NCI-H2081 treated with DMSO at 0.1 percent for 48 hours (cell line): ENCODE results near the gene ZNF217.
"Not testable (repeated sequence)": the region's sequence is repeated elsewhere in the genome, so short reads cannot be mapped to it uniquely, and the experiment has no call there.

Experiments
- DNase-seq: peaks from one replicate; lab custom pipeline; 2025; lab: John Stamatoyannopoulos, UW

Gene ZNF217

GRCh38 chr20:53565254-53565653 lies 28.4 kb downstream of the ZNF217 start:
- DNase-seq = no peak

- DNase-seq = not testable (repeated sequence)
These were observed 31.4 kb downstream of the ZNF217 start for GRCh38 chr20:53562104-53562764.

DNA sequence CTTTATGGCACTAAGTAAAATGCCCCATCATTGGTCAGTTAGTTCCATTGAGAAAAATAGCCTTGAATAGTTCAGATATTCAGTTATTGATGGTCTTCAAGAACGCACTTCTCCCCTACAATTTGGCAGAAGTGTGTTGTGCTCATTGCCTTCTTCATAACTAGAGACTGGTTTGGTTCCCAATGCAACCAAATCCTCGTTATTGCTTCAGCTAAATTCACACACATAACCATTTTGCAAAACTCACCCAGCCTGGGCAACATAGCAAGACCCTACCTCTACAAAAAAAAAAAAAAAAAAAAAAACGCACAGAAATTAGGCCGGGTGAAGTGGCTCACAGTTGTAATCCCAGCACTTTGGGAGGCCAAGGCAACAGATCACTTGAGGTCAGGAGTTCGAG lies 32.1 kb downstream of the ZNF217 start:
- no peak for DNase-seq

- no peak for DNase-seq
These were observed 33.8 kb downstream of the ZNF217 start for GRCh38 chr20:53559816-53560215.

GRCh38 chr20:53557130-53557529 lies 36.5 kb downstream of the ZNF217 start:
- DNase-seq = no peak

DNA sequence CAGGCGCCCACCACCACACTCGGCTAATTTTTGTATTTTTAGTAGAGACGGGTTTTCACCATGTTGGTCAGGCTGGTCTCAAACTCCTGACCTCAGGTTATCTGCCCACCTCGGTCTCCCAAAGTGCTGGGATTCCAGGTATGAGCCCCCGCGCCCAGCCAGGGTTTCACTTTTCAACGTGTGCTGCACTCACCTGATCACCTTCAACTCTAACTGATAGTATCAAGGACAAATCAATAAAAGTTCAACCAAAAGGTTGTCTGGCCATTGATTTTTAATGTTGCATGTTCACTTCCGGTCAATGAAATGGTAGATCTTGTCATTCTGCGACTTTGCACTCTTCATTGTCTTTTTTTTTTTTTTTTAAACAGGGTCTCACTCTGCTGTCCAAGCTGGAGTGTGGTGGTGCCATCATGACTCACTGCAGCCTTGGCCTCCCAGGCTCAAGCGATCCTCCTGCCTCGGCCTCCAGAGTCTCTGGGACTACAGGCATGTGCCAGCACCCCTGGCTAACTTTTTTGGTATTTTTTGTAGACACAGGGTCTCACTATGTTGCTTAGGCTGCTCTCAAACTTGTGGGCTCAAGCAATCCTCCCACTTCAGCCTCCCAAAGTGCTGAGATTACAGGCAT lies 37.3 kb downstream of the ZNF217 start:
- DNase-seq = no peak

DNA sequence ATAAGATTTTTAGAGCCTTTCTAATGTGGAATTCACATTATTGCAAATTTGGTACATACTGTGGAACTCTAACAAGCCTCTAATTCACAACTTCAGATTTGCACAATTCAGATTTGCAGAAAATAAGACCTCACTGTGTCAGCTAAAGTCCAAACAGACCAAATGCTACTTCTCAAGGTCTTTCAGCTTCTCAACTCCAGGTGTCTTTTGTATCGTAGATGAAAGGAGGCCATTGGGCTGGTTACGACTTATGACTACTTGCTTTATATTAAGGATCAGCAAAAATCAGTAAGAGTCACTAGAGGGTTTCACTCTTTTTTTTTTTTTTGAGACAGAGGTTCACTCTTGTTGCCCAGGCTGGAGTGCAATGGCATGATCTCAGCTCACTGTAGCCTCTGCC lies 37.8 kb downstream of the ZNF217 start:
- no peak for DNase-seq

DNA sequence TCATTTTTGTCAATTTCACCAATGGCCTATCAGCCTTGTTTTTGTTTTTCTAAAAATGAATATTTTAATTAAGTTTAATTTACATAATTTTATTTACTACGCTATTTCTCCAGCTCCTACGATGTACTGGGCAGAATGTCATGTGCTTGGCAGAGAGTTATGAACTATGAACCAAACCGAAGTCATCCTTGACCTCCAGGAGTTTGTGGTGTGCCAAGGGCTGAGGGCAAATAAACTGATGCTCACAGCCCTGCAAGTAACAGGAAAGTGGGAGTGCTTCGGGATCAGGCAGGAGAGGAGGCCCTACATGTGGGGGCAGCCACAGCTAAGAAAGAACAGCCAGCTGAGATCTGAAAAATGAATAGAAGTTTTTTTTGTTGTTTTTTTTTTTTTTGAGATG lies 38.6 kb downstream of the ZNF217 start:
- no peak for DNase-seq

DNA sequence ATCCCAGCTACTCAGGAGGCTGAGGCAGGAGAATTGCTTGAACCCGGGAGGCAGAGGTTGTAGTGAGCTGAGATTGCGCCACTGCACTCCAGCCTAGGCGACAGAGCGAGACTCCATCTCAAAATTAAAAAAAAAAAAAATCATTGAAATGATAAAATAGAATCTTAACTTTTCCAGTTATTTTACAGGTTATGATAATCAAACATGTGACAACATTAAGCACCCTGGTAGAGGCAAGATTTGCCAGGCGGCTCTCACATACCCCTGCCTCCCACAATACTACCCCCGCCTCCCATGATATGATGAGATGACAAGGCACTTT lies 41.1 kb downstream of the ZNF217 start:
- not testable (repeated sequence) for DNase-seq

DNA sequence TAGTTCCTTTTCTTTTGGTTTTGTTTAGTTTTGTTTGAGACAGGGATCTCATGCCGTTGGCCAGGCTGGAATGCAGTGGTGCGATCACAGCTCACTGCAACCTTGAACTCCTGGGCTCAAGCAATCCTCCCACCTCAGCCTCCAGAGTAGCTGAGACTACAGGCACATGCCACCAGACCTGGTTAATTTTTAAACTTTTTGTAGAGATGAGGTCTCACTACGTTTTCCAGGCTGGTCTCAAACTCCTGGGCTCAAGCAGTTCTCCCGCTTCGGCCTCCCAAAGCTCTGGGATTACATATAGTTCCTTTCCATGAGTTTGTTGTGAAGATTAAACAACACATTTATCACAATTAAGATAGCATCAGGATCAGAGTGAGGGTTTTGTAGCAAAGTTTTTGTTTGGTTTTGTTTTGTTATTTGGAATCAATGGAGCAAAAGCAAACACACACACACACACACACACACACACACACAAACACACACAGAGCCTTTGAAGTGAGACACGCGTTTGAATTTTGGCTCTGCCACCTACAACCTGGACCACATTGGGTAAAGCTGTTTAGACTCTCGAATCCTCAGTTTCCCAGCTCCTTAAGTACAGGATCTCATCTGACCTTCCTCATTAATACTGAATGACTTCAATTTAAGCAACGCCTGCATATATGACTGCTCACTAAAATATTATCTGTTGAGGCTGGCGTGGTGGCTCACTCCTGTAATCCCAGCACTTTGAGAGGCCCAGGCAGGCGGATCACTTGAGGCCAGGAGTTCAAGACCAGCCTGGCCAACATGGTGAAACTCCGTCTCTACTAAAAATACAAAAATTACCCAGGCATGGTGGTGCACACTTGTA lies 41.7 kb downstream of the ZNF217 start:
- not testable (repeated sequence) for DNase-seq

DNA sequence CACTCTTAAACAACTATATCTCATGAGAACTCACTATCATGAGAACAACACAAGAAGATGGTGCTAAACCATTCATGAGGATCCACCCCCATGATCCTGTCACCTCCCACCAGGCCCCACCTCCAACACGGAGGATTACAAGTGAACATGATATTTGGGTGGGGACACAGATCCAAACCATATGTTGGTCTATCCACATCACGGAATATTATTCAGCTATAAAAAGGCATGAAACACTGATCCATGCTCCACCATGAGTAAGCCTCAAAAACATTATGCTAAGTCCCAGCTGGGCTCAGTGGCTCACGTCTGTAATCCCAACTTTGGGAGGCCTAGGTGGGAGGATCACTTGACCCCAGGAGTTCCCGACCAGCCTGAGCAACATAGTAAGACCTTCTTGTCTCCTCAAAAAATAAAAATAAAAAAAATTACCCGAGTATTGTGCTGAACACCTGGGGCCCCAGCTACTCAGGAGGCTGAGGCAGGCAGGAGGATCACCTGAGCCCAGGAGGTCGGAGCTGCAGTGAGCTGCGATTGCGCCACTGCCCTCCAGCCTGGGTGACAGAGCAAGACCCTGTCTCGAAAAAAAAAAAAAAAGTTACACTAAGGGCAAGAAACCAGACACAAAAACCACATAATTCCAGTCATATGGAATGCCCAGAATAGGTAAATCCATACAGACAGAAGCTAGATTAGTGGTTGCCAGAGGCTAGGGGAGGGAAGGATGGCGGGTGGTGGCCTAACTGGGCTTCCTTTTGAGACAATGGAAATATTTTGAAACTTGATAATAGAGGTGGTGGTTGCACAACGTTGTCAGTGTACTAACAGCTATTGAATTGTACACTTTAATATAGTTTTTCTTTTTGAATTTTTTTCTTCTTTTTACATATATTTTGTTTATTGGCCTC lies 43.1 kb downstream of the ZNF217 start:
- DNase-seq = no peak

DNA sequence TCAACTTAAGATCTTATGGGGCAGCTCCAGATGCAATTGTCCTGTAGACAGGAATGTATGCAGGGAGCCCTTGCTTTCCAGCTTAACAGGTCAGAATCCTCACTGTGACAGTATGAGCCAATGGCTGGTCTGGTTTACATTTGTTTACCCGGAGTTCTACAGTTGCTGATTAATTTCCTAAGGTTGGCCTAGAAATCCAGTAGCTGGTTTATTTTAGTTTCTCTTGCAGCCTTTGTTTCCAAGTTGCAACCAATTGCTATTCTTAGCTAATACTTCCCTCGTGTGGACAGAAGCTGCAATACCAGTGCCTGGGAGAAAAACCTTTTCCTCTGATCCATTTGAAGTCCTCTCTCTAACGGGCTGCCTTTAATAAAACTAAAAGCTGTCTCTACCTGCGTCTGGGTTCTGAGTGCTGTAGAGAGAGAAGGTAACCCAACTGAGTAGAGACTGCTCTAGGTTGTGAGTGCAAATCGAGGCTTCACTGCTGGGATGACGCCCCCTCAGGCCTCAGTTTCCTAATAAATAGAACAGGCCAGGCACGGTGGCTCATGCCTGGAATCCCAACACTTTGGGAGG lies 45.9 kb downstream of the ZNF217 start:
- DNase-seq = no peak

DNA sequence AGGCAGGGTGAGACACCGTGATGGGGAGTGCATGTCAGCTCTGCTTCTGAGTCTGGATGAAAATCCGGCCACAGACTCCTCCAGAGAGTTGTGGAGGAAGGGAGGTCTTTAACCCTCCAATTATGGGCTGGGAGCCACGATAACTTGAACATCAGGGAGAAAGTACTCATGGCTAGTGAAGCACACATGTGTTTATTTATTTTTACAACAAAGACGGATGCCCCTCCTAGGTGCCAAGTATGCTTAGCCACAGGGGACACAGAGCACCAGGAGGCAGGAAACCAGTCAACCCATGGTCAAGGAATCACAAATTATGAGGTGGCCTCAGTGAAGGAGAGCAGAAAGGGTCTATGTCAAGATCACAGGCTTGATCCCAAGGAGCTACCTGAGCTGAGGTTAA lies 54.1 kb downstream of the ZNF217 start:
- DNase-seq = no peak

DNA sequence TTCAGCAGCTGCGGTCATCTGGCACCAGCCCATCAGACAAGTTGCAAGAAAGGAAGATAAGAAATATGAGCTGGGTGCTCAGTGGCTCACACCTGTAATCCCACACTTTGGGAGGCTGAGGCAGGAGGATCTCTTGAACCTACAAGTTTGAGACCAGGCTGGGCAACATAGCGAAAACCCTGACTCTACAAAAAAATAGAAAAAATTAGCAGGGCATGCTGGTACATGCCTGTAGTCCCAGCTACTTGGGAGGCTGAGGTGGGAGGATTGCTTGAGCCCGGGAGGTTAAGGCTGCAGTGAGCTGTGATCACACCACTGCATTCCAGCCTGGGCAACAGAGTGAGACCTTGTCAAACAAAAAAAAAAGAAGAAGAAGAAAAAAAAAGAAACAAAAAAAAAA lies 57.3 kb downstream of the ZNF217 start:
- not testable (repeated sequence) for DNase-seq

DNA sequence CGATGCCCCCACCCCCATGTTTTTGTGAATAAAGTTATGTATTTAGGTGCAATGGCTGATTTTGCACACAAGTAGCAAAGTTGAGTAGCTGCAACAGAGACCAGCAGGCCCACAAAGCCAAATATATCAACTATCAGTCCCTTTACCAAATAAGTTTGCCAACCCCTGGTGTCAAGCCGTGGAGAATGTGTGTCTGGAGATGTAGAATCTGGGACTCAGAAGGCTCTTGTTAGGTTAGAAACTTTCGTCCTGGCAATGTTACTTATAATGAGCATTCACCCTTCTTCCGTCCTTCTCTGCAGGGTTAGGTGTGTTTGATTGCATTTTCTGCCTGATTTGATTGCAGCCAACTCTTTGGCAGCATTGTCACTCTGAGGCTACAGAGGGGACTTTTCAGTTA lies 57.8 kb downstream of the ZNF217 start:
- DNase-seq = no peak

DNA sequence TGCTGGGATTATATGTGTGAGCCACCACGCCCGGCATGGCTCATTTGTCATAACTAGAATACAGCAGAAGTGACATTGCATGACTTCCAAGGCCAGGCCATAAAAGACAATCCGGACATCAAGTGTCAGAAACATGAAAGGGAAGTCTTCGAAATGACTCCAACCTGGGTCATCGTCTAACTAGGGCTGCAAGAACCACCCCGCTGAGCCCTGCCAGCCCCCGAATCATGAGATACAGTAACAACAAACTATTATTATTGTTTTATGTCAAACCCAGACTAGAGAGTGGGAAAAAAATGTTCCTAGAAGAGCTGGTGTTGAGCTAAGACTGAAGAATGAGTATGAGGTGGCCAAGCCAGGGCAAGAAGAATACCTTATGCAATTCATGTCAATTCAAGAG lies 59.6 kb downstream of the ZNF217 start:
- no peak for DNase-seq

DNA sequence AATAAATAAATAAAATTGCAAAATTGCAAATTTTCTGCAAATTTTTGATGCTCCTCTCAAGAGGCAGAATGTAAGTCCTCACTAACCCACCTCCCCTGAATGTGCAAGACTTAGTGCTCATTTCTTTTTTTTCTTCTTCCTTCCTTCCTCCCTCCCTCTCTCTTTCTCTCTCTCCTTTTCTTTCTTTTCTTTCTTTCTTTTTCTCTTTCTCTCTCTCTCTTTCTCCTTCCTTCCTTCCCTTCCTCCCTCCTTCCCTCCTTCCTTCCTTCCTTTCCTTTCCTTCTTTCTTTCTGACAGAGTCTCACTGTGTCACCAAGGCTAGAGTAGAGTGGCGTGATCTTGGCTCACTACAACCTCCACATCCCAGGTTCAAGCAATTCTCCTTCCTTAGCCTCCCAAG lies 60.1 kb downstream of the ZNF217 start:
- DNase-seq = no peak

GRCh38 chr20:53532654-53533312 lies 60.9 kb downstream of the ZNF217 start:
- DNase-seq = not testable (repeated sequence)

DNA sequence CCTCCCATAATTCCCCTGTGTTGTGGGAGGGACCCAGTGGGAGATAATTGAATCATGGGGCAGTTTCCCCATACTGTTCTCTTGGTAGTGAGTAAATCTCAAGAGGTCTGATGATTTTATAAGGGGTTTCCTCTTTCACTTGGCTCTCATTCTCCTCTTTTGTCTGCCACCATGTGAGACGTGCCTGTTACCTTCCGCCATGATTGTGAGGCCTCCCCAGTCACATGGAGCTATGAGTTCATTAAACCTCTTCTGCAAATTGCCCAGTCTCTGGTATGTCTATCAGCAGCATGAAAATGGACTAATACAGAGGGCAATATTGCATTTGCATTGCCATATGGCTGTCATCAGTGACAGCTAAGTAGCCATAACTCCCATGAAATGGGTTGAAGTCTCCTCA lies 63.2 kb downstream of the ZNF217 start:
- no peak for DNase-seq

DNA sequence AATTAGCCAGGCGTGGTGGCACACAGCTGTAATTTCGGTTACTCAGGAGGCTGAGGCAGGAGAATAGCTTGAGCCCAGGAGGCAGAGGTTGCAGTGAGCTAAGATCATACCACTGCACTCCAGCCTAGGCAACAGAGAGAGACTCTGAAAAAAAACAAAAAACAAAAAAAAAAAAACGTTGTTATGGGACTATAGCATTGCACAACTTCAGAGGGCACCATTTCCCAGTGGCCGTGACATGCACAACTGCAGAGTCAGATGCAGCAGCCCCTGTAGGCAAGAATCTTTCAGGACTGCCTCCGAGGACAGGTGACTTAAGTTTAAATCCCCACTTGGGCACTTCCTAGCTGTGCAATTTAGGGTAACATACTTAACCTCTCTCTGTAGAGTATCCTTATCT lies 64.0 kb downstream of the ZNF217 start:
- no peak for DNase-seq

DNA sequence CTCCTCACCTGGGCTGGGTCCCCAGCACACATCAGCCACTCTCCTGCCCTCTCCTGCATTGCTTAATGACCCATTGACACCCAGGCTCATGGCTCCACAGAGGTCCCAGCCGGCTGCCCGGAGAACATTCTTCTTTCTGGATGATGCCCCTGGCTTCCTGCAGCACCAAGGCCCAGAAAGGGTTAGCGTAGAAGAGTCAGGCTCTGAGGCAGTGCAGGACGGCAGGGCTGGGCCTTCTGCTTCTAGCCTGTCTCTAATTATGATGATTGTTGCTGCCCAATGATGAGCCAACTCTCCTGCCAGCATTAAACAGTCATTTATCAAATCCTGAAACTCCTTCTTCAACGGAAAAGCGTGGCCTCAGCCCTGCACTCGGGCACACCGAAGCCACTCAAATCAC lies 66.4 kb downstream of the ZNF217 start:
- no peak for DNase-seq
